Ishikawa (cell line): Measurements from ENCODE around the gene CCDC170.

Experiments used
- ZBTB7A ChIP-seq: IDR thresholded peaks from 2 replicates; pipeline ENCODE4 v1.6.1; 2012; ENCODE audit warnings: low read depth

The CCDC170 gene

DNA sequence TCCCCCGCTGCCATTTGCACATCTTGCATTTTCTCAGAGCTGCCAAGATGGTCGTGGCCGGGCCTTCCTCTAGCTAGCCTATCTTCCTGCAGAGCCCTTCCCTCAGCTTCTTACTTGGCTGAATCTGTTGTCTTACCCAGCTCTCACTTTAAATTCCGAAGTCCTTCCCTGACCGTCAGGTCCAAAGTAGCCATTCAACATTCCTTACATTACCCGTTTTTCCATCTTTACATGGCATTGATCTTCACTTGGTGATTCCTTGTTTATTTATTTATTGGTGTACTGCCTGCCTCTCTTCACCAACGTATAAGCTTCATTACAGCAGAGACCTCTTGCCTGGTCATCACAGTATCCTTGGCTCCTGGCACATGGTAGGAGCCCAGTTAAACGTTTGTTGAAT, 176.3 kb downstream of the CCDC170 start:
- TF ChIP-seq ZBTB7A: no peak
